Measurements from ENCODE around the gene LILRB2.
"Not testable (repeated sequence)": the region's sequence is repeated elsewhere in the genome, so short reads cannot be mapped to it uniquely, and the experiment has no call there.

The LILRB2 gene

DNA sequence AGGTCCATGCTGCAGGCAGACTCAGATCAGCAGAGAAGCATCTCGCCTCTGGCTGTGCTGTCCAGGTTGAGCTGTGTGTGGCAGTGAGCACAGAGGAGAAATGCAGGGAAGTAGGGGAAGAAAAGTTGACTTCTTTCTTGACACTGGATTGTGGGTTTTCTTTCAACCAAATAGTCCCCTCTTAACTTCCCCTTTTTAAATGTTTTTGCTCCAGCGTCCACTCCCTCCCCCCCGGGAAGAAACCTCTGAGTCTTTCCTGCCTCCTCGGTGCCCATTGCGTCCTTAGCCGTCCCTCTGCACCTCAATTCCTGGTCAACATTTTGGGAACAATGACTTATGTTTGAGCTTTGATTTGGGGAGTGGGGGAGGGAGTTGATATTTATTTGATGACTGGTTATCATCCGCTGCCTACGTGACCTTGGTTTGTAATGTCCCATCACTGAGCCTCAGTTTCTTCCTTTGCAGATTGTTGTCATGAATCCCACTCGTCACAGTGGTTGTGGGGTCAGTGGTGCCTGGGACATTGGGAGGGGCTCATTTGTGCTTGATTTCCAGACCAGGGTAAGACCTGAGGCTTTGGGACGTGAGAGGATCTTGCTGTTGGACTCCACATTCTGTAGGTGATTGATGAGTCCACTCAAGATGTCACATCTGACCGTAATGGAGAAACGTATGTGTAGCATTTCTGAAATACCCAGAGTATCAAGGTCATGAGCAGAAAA lies at the start of gene LILRB2:
TSS of gene LILRB2 (minus strand) at position 104 of the 722 bp plus-strand sequence. CDS start 614 bp downstream, outside the sequence.
- no peak for FAIRE-seq

DNA sequence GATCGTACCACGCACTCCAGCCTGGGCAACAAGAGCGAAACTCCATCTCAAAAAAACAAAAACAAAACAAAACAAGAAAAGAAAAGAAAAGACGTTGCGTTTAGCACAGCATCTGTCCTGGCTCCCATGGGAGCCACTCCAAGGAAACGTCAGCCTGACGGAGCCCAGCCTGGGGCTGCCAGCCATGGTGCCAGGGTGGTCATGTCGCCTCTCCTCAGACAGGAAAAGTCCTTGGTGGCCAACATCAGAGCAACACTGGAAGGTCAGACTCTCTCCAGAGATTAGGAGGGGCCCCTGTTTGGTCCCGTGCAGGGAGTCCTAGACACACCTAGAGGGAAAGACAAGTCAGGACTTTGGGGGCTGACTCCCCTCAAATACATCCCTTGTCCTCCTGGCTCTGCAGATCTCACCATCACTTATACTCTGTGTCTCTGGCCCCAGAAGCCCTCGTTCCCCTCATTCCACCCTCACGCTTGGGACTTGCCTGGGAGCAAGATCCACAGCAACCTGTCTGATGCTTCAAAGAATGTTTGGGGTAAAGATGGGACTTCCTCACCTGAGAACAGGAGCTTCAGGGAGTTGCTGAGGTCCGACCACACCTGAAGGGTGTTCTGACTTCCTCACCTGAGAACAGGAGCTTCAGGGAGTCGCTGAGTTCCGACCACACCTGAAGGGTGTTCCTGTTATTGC lies 48.7 kb upstream of the LILRB2 start:
- no peak for FAIRE-seq

DNA sequence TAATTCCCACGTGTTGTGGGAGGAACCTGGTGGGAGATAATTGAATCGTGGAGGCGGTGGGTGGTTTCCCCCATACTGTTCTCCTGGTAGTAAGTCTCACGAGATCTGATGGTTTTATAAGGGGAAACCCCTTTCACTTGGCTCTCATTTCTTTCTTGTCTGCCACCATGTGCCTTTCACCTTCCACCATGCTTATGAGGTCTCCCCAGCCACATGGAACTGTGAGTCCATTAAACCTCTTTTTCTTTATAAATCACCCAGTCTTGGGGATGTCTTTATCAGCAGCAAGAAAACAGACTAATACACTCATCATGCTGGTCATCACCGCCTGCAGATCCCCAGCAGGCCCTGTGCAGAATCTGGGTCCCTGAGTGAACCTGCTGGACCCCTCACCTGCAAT lies 47.9 kb upstream of the LILRB2 start:
- FAIRE-seq, result not testable (repeated sequence)

DNA sequence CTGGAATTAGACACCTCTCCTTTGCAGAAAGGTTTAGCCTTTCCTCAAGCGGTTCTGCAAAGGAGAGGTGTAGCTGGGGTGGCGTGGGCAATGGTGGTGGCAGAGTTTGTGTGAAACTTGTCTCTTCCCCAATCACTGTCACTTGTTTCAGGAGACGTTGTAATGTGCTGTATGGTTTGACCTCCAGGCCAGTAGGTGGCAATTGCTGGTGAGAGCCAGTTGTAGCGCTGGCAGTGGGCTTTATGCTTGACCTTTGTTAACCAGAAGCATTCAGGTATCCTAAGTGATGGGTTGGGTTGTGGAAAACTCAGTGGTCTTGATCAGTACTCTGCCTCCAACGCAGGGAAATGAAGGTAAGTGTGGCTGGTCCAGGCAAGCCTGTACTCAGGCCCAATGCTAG lies 44.7 kb upstream of the LILRB2 start:
- FAIRE-seq, result no peak

DNA sequence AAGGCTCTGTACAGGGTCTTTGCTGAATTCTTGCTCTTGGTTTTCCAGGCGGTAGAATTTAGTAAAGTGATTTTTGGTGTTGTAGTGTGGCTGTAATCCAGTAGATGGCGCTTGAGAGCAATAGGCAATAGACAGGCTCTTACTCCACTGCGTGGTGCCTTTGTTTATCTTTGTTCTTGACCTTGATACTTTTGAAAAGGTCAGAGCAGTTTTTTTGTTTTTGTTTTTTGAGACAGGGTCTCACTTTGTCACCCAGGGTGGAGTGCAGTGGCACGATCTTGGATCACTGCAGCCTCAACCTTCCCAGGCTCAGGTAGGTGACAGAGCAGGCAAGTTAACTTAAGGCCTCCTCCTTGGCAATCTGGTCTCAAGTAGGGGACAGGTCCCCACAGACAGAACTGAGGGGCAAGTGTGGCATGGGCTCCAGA lies 44.3 kb upstream of the LILRB2 start:
- FAIRE-seq, result peak; percentile 18

DNA sequence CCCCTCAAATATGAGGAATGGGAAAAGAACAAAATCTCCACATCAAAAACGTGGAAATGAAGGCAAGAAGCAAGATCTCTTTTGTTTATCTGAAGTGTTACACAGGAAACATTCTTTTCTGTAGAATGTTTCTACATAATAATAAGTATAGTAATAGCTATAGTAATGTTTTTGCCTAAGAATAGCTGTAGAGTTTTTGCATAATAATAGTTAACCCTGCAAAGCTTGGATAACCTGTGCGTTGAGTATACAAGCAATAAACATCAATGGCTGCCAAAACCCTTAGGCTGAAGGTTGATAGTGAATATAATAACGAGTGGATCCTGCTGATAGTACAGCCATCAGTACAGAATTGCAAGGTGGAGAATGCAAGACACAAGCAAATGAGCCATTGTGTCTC lies 43.2 kb upstream of the LILRB2 start:
- no peak for FAIRE-seq

DNA sequence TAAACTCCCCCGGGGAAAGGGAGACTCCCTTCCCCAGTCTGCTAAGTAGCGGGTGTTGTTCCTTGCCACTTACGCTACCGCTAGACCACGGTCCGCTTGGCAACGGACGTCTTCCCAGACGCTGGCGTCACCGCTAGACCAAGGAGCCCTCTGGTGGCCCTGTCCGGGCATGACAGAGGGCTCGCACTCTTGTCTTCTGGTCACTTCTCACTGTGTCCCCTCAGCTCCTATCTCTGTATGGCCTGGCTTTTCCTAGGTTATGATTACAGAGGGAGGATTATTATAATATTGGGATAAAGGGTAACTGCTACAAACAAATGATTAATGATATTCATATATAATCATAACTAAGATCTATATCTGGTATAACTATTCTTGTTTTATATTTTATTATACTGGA lies 42.0 kb upstream of the LILRB2 start:
- FAIRE-seq, result not testable (repeated sequence)

DNA sequence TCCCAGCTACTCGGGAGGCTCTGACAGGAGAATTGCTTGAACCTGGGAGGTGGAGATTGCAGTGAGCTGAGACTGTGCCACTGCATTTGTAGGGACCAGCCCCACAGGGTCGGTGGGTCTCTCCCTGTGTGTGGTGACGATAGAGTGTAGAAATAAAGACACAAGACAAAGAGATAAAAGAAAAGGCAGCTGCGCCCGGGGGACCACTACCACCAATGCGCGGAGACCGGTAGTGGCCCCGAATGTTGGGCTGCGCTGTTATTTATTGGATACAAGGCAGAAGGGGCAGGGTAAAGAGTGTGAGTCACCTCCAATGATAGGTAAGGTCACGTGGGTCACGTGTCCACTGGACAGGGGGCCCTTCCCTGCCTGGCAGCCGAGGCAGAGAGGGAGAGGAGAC lies 41.4 kb upstream of the LILRB2 start:
- not testable (repeated sequence) for FAIRE-seq

DNA sequence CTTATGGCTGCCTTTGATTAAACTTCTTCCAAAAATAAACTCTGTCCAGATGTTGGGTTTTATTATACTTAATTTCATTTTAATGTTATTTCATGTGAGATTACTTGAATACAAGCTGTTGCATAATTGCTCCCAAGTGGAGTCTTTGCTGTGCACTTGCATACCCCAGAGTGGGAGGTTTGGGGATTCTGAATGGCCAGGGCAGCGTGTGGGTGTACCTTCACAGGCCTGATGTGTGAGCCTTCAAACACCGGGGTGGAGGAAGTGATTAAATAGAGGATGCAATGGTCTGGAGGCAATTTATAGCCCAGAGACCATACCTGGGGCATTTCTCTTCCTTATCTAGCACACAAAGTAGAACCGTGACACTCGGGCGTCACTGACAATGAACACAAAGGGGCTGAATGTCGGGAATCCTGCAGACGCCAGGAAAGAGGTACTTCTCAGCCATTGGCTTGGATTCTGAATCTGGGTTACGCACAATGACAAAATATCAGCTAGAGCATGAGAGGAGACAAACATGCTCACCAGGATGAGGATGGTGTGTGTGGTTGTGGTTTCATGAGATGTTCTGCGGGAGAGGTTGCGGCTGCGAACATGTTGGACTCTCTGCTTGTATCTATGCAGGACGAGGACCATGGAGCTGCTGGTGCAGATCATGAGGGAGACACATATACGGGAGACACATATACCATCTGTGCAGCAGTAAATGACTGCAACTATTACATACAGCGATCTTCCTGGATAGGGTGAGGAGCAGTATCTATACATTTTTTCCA lies 39.2 kb upstream of the LILRB2 start:
- FAIRE-seq, result no peak

DNA sequence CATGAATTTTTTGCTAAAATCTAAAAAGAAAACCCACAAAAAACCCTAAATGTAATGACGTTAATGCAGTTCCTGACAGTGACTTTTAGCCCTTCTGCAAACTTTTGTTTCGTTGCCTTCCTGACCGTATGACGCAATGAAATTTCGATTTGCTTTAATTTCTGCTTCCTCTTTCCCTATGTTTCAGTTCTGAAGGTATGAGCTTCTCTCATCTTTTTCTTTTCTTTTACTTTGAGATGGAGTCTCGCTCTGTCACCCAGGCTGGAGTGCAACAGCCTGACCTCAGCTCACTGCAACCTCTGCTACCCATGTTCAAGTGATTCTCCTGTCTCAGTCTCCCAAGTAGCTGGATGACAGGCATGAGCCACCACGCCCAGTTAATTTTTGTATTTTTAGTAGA lies 38.1 kb upstream of the LILRB2 start:
- FAIRE-seq, result no peak

DNA sequence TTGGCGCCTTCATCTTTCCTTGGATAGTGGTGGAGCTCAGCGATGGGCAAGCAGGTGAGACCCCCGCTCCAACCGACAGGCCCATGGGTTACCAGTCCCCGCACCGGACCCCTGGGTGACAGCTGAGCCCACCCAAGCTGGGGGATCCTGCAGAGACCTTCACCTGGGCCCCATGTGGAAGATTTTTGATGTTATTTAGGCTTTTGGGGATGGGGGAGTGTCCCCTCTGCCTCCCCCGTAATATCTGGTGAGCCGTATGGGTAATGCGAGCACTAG lies 37.0 kb upstream of the LILRB2 start:
- FAIRE-seq, result no peak

DNA sequence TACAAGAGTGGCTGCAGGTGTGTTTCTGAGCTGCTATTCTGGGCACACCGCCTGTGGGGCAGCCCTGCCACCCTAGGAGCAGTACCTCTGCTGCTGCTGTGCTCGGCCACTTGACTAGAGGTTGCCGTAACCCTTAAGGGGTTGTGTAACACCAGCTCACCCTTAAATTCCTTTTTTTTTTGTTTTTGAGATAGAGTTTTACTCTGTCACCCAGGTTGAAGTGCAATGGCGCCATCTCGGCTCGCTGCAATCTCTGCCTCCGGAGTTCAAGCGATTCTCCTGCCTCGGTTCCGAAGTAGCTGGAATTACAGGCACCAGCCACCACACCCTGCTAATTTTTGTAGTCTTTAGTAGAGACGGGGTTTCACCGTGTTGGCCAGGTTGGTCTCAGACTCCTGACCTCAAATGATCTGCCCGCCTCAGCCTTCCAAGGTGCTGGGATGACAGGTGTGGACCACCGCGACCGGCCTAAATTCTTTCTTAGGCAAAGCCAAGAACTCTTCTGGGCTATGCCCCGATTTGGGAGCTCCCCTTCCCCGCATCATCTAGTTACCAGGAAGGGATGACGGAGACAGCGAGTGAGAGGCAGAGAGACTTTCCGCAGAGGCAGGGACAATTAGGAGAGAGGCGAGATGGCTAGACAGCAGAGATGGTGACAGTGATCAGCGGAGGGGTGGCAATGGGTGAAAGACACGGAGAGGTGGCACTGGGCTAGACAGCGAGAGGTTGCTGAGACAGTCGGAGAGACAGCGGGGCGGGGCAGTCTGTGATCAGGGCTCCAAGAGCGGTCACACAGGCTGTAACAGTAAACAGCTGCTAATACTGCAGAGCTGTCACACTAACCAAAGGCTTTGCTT lies 36.4 kb upstream of the LILRB2 start:
- FAIRE-seq, result no peak

DNA sequence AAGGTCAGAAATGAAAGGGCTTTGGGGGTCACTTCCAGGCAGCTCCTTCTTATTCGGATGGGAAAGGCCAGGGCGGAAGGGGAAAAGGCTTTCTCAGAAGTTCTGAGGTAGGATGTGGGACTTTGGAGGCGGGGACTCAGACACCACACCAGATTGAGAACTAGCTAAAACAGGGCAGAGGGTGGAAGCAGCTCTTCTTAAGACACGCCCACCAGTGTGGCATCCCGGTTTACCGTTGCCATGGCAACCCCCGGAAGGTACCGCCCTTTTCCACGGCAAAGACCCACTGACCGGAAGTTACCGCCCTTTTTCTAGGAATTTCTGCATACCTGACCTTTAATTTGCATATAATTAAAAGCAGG lies 35.8 kb upstream of the LILRB2 start:
- FAIRE-seq, result no peak

DNA sequence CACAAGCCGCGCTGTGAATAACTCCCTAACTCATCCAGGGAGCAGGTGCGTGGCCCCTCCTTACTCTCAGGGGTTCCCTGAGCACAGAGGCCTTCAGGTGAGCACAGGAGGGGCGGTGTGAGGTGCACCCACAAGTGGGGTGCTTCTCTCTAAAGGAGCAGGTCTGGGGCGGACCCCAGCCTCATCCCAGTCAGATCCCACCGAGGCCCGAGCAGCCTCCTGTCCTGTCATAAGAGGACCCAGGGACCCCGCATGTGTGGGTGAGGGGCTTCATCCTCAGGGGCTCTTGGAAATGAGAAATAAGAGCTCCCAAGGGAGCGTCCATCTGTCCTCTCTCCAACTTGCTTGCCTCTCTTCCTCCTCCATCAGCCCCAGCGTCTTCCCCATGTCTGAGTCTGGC lies 35.0 kb upstream of the LILRB2 start:
- no peak for FAIRE-seq

DNA sequence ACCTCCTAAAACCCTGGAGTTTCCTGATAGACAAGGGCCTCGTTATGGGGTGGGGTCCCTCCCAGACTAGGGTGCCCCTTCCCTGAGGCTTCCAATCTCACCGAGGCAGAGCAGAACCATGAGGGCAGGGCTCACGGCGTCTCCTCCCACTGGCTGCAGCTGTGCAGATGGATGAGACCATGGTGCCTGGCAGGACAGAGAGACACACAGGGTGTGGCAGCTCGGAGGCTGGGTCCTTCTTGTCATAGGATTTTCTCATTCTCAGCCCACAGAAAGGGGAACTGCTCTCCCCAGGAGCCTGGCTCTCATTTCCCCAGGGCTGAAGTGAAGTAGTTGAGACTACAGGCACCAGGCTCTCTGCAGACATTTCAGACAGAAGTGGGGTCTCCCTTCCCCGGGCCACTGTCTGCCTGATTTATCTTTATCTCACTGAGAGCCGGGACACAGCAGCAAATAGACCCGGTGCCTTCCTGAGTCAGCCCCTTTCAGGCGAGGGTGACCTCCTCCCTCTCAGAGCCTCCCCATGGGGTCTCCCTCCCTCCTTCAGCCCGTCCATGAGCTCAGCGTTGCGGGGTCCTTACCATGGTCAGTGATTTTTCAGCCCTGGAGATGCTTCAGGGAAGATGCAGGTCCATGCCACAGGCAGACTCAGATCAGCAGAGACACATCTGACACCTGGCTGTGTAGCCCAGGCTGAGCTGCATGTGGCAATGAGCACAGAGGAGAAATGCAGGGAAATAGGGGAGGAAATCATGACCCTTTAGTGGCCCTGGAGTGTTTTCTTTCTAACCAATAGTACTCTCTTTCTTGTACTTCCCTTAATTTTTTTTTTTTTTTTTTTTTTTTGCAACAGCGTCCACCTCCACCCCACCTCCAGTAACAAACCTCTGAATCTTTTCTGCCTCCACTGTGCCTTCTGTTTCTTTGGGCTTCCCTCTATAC lies 31.8 kb upstream of the LILRB2 start, which contains the start of gene LILRA5:
TSS of gene LILRA5 (minus strand) at position 731 of the 942 bp plus-strand sequence. CDS start at position 584, 147 bp downstream.
- no peak for FAIRE-seq

DNA sequence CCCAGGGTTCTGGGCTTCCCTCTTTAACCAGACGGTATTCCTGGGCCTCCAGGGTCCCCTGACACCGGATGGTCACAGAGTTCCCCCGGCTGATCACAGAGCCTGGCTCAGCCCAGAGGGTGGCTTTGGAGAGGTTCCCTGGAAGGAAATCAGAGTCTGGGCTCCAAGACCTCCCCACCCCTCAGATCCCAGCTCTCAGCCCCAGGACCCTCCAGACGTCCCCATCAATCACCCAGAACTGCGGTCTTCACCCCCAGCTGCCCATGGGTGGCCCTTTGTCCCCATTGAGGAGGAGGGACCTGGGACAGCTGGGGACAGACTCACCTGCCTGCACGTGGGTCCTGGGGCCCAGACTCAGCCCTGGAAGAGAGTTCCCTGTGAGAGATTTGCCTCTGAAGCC lies 31.1 kb upstream of the LILRB2 start:
- no peak for FAIRE-seq

DNA sequence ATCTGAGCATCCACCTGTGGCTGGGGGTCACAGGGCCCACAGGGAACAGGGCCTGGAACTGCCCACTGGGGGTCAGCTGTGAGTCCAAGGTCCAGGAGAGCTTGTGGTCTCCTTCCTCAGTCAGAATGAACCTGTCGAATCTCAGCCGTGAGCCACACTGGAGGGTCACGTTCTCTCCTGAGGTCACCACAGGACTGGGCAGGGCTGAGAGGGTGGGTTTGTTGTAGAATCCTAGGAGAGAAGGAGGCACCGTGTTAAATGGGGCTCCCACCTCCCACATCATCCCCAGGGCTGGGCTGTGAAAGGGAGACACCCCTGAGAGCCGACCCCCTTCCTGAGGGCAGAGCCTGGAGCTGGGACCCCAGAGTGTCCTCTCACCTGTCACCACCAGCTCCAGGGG lies 30.6 kb upstream of the LILRB2 start:
- no peak for FAIRE-seq

DNA sequence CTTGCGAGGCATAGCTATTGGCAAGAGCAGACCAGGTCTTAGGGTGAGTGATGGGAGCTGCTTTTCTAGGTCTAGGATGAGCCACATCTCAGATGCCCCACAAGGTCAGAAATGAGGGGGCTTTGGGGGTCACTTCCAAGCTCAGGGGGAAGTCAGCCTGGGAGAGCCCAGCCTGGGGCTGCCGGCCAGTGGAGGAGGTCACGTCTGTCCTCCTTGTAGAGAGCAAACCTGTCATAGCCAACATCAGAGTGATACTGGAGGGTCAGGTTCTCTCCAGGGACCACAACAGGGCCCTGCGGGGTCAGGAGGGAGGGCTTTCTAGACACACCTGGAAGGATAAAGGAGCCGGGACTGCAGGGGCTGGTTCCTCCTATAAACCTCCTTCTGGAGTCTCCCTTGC lies 29.6 kb upstream of the LILRB2 start:
- no peak for FAIRE-seq

DNA sequence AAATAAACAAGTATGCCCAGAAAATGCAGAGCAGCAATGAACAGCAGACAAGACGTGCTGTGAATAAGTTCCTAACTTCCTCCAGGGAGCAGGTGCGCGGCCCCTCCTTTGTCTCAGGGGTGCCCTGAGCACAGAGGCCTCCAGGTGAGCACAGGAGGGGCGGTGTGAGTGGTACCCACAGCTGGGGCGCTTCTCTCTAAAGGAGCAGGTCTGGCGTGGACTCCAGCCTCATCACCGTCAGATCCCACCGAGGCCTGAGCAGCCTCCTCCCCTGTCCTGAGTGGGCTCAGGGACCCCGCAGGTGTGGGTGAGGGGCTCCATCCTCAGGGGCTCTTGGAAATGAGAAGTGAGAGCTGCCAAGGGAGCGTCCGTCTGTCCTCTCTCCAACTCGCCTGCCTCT lies 28.9 kb upstream of the LILRB2 start:
- FAIRE-seq, result no peak

DNA sequence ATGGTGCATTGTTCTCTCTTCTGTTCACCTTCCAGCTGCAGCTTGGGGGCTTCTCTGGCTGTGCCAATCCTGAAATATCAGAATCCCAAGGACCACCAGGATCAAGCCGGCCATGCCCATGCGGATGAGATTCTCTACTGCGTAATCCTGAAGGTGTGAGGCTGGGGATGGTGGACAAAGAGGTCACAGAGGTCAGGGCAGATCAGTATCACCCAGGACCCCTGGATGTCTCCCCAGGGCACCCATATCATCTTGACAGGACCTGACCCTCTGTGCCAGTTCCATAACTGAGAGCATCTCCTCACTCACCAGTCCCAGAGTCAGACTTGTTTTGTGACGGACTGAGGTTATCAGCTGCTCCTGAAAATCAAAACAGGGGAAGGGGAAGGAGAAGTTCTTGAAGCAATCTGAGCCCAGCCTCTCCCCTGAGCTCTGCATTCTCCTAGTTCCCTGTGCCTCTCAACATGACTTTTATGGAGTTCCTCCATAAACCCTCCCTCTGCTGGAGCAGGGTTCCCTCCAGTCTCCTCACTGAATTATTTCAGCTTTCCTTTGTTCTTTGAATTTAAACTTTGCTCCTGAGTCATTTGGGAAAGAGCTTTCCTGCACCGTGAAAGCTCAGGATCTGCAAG lies 26.6 kb upstream of the LILRB2 start:
- no peak for FAIRE-seq

DNA sequence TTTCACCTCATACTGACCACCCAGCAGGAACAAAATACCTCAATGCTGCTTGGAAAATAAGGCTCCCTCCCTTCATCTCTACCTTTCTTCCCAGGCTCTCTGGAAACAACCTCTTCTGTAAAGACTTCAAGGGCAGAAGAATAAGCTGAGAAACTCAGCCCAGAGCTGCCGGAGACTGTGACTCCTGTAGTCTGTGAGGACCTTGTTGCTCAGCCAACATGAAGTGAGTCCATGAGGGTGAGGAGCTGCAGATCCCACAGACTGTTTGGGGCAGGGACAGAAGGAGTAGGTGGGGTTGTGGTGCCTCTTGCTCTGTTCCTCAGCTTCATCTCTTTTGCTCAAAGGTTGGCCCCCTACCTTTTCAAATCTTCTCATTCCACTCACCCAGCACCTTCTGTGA lies 24.2 kb upstream of the LILRB2 start:
- FAIRE-seq, result no peak
